GM12878 (cell line): ENCODE data around the gene CTNNBIP1. TPM values are rescaled to one million over a fixed set of nuclear protein-coding genes. Genes with fewer than 3 reads are reported as not detected.

Experiments
- ATAC-seq: fragments of 200-7000 bp; cut with Tn5 transposase; 3 replicates; pipeline ENCODE4 v1.9.1; 2020; ENCODE audit warnings: mild to moderate bottlenecking, moderate library complexity
- BruUV-seq: library from RNA; stranded (reverse); fragments of 400-500 nt; replicated peaks from 2 replicates; lab custom pipeline; 2021; lab: Mats Ljungman, UMichigan
- CTCF ChIA-PET: fragments of 300-600 bp; sonication (Branson Sonifier 250); formaldehyde crosslinking; extraction: SDS; loops from one replicate; lab custom pipeline; 2021; ENCODE audit warnings: inconsistent platforms; lab: Yijun Ruan, JAX
- POLR2A ChIA-PET: fragments of 350-600 bp; formaldehyde crosslinking; extraction: SDS; loops from one replicate; lab custom pipeline; 2021; ENCODE audit warnings: inconsistent platforms; lab: Charles Lee
- RAD21 ChIA-PET: fragments of 300-600 bp; sonication (Branson Sonifier 250); formaldehyde crosslinking; loops from one replicate; lab custom pipeline; 2023; ENCODE audit warnings: antibody characterized with exemption; ENCODE audit not compliant: unreplicated experiment; lab: Charles Lee
- SMC1A ChIA-PET: fragments of 300-600 bp; sonication (Branson Sonifier 250); formaldehyde crosslinking; loops from one replicate; lab custom pipeline; 2023; ENCODE audit not compliant: unreplicated experiment, uncharacterized antibody; lab: Charles Lee
- DNase-seq: peaks from one replicate; pipeline ENCODE4 v3.0.0-alpha.2; 2011; ENCODE audit warnings: low read depth, low spot score
- FAIRE-seq: peaks from 3 replicates; lab custom pipeline; 2011; peaks lifted over from hg19 to GRCh38; lab: Jason Lieb, UNC
- H2AFZ ChIP-seq: 2 replicates; pipeline ENCODE4 v1.6.0; 2011; ENCODE audit warnings: low read depth, low read length, control low read depth; ENCODE audit not compliant: control insufficient read depth
- H3K27ac ChIP-seq: 2 replicates; pipeline ENCODE4 v1.5.1; 2011; ENCODE audit warnings: control low read depth; ENCODE audit not compliant: control insufficient read depth, insufficient read depth
- H3K27me3 ChIP-seq, 2 experiments: replicated peaks in 1 of 2; 2 replicates each; pipeline versions ENCODE4 v1.6.0 to v1.6.1; 2011; ENCODE audit warnings: low read length in 1 of 2; ENCODE audit not compliant: control insufficient read depth in 2 of 2, insufficient read depth in 2 of 2
- H3K36me3 ChIP-seq, 2 experiments: 2 replicates each; pipeline ENCODE4 v1.5.1; 2011; ENCODE audit warnings: low read length in 1 of 2; ENCODE audit not compliant: control insufficient read depth in 2 of 2, insufficient read depth in 2 of 2
- H3K4me1 ChIP-seq: 2 replicates; pipeline ENCODE4 v1.6.1; 2011; ENCODE audit warnings: mild to moderate bottlenecking, low read length, moderate library complexity, mixed read lengths; ENCODE audit not compliant: control insufficient read depth, insufficient read depth
- H3K4me2 ChIP-seq: 2 replicates; pipeline ENCODE4 v1.6.0; 2011; ENCODE audit warnings: control low read depth; ENCODE audit not compliant: control insufficient read depth, insufficient read depth
- H3K4me3 ChIP-seq: fragments of 200-600 bp; sonication (generic); 2 replicates; pipeline ENCODE4 v1.5.1; 2016
- H3K79me2 ChIP-seq: 2 replicates; pipeline ENCODE4 v1.6.0; 2011; ENCODE audit warnings: low read length; ENCODE audit not compliant: control insufficient read depth, insufficient read depth
- H3K9ac ChIP-seq: 2 replicates; pipeline ENCODE4 v1.8.0; 2011; ENCODE audit warnings: low read length, control low read depth, mixed read lengths; ENCODE audit not compliant: control insufficient read depth, insufficient read depth
- H3K9me3 ChIP-seq: replicated peaks from 3 replicates; pipeline ENCODE4 v1.5.1; 2011; ENCODE audit warnings: mild to moderate bottlenecking, low read length; ENCODE audit not compliant: control insufficient read depth, insufficient read depth
- H4K20me1 ChIP-seq: 2 replicates; pipeline ENCODE4 v1.6.0; 2011; ENCODE audit not compliant: control insufficient read depth, insufficient read depth
- FOS ChIP-seq: IDR thresholded peaks from 3 replicates; pipeline ENCODE4 v1.6.1; 2011; ENCODE audit warnings: borderline replicate concordance; ENCODE audit not compliant: insufficient read length; ENCODE audit errors: extremely low read depth
- IKZF2 ChIP-seq, 2 experiments: fragments of 450-650 bp; IDR thresholded peaks; 2 replicates each; pipeline ENCODE4 v1.6.1; 2017; ENCODE audit warnings: mild to moderate bottlenecking in 2 of 2, moderate library complexity in 2 of 2
- PAX5 ChIP-seq: IDR thresholded peaks from 2 replicates; pipeline ENCODE4 v1.6.1; 2011; ENCODE audit warnings: low read depth, low read length, borderline replicate concordance
- PAX8 ChIP-seq: fragments of 450-650 bp; IDR thresholded peaks from 2 replicates; pipeline ENCODE4 v1.6.1; 2017; ENCODE audit warnings: mild to moderate bottlenecking, moderate library complexity
- RAD51 ChIP-seq: fragments of 450-650 bp; IDR thresholded peaks from 2 replicates; pipeline ENCODE4 v1.6.1; 2016; ENCODE audit warnings: moderate library complexity, mild to moderate bottlenecking, inconsistent platforms
- YY1 ChIP-seq: IDR thresholded peaks from 2 replicates; pipeline ENCODE4 v1.6.1; 2011; ENCODE audit warnings: low read depth, mild to moderate bottlenecking, low read length
- WGBS: methylation state at CpG from one replicate; pipeline ENCODE4 v1.1.6; 2016; ENCODE audit warnings: low lambda C conversion rate; ENCODE audit not compliant: insufficient replicate concordance, insufficient coverage; ENCODE audit errors: missing lambda C conversion rate; 5-methylcytosine and 5-hydroxymethylcytosine counted together
- in situ Hi-C: fragments of 300-500 bp; cut with MboI; formaldehyde crosslinking; loops from 9 replicates; pipeline ENCODE4 v1.14.3; 2018; ENCODE audit warnings: mixed read lengths
- intact Hi-C: fragments of 100-400 bp; cut with micrococcal nuclease; formaldehyde crosslinking; loops from one replicate; pipeline ENCODE4 v1.14.2; 2022; ENCODE audit not compliant: unreplicated experiment
- polyA plus RNA-seq, 11 experiments: library from polyadenylated mRNA; depleted of rRNA in 4 of 11; unstranded in 6 of 11; stranded (reverse) in 5 of 11; fragments of >200 nt; fragmentation: Nextera tagmentation in 4 of 11; fragmentation: Illumina TruSeq in 1 of 11; extraction: Ambion mirVana in 4 of 11; extraction: Trizol in 1 of 11; gene quantifications; 1 replicate in 1 of 11; 2 replicates in 10 of 11; pipeline versions ENCODE4 v1.2.1 to v1.2.3, GENCODE V29; 2011 to 2016; ENCODE audit warnings: inconsistent platforms in 2 of 11, missing spikeins in 2 of 11, low read depth in 1 of 11
- total RNA-seq, 4 experiments: library from RNA; depleted of rRNA in 3 of 4; stranded (reverse); fragments of >200 nt in 3 of 4; fragmentation: Illumina TruSeq in 1 of 4; extraction: Trizol in 1 of 4; gene quantifications; 2 replicates each; pipeline versions ENCODE4 v1.2.1 to v1.2.3, GENCODE V29; 2013 to 2021
- TF ChIP-seq, protein P1 (sequence below): IDR thresholded peaks from 2 replicates; pipeline ENCODE4 v1.6.1; 2011; ENCODE audit warnings: borderline replicate concordance, low read depth, mild to moderate bottlenecking, moderate library complexity, mixed read lengths, low read length; ENCODE audit not compliant: insufficient read depth; ENCODE audit errors: extremely low read length

CTNNBIP1 gene
- total and polyA plus RNA-seq, 10 of the 15 experiments (the other 5 are each of a cell fraction or from before 2014, with no cell fraction given) = 0.42 to 31.8 (median 10.8) TPM

DNA sequence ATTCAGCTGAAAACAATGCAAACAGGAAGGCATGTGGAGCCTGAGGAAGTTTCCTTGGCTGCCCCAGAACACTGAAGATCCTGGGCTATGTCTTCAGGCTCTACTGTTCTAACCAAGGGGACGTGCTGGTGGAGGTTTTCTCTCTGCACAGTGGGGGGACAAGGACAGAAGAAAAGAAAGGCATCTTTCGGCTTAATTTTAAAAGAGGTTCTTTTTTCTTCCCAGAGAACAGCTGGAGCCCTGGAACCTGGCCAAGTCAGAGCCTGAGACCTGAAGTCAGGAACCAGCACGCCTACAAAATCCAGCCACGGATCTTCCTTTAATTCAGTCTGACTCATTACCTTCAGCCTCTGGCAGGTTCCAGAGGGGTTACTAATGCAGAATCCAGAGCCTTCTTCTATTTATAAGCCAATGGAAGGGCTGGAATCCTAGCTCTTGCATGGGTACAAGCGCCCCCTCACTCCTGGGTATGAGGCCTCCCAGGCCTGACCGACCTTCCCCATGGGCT lies 19.8 kb downstream of the CTNNBIP1 start:
- intact Hi-C loops (no loop called here), in situ Hi-C loops (no loop called here)
- RAD21 ChIA-PET = interaction anchor here (0.6 kb wide), 1 partner anchor 24 kb away, joined by 3 read pairs; no protein-coding TSS in a partner anchor
- Histone ChIP-seq H3K4me3 (no peak overlapping the region), H3K4me1 (peaks cover 27% of the 10 kb centered on the region), H3K27ac (no peak overlapping the region), H3K36me3 (no peaks in the 10 kb centered on the region), H3K79me2 (no peaks in the 10 kb centered on the region), H3K27me3 (no peaks in the 10 kb centered on the region), H2AFZ (no peak overlapping the region), H3K4me2 (no peak overlapping the region), H4K20me1 (no peaks in the 10 kb centered on the region), H3K9ac (no peak overlapping the region), H3K9me3 (no peaks in the 10 kb centered on the region)
- FAIRE-seq (no peak), DNase-seq (no peak), ATAC-seq (no peak)
- WGBS = 81% methylated on average over 6 of the region's 6 CpGs
- CTCF ChIA-PET = interaction anchor here (0.6 to 2.6 kb wide), 7 partner anchors 13 to 1596 kb away, joined by 3 to 9 read pairs (median 3); partner anchors contain the start of genes LZIC and NMNAT1
- TF ChIP-seq, protein P1, sequence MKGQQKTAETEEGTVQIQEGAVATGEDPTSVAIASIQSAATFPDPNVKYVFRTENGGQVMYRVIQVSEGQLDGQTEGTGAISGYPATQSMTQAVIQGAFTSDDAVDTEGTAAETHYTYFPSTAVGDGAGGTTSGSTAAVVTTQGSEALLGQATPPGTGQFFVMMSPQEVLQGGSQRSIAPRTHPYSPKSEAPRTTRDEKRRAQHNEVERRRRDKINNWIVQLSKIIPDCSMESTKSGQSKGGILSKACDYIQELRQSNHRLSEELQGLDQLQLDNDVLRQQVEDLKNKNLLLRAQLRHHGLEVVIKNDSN = no peak
- TF ChIP-seq YY1 (no peak), PAX5 (no peak), PAX8 (no peak), RAD51 (no peak), FOS (no peak), IKZF2 (IDR thresholded peaks at IDR 0.05) (no peak)
- SMC1A ChIA-PET = interaction anchor here (0.9 kb wide), 1 partner anchor 136 kb away, joined by 4 read pairs; no protein-coding TSS in a partner anchor
- POLR2A ChIA-PET = interaction anchor here (0.7 kb wide), 1 partner anchor 59 kb away, joined by 3 read pairs; no protein-coding TSS in a partner anchor
- no TSS peak for BruUV-seq
